GM18867 (cell line): ENCODE results near the gene ABHD17A.

ENCODE experiments used
- ATAC-seq: cut with Tn5 transposase; IDR thresholded peaks from one replicate; pipeline ENCODE4 v1.9.1; 2021; ENCODE audit warnings: mild to moderate bottlenecking, moderate library complexity; ENCODE audit not compliant: unreplicated experiment

The ABHD17A gene

DNA sequence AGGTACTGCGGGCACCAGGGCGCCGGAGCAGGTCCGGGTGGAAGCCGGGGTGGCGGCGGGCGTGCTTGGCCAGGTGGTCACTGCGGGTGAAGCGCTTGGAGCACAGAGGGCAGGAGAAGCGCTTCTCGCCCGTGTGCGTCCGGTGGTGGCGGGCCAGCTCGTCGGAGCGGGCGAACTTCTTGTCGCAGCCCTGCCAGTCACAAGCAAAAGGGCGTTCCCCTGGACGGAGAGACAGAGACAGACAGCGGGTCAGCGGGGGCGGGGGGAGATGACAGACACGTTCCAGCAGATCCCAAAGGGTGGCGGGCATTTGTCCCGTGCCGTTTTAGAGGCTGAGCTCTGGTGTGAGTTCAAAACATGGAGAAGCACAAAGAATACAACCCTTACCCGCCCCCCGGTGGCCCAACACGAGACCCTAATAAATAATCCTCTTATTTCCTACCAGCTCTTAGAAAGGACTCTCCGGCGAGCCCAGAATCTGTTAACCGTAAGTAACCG is 30.7 kb downstream of the ABHD17A start:
- ATAC-seq = no peak

DNA sequence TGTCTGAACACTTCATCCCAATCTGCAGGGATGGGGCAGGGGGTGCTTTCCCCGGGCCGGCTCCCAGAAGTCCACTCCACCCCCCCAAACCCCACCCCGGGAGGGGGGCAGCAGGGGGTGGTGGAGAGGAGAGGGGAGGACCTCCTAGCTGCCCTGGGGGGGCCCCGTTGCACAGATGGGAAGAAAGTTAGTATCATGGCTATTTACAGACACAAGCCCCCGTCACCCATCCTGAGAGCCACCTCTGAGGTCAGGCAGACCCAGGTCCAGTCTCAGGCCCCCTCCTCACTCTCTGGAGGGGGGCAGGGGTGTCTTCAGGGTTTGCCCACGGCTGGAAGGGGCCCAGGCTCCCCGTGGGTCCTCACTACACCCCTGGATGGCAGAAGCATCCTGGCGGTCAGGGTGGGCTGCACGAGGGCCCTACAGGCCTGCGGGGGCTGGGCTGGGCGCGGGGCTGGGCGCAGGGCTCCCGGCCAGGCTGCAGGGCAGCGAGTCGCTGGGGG is 31.2 kb downstream of the ABHD17A start:
- no peak for ATAC-seq

DNA sequence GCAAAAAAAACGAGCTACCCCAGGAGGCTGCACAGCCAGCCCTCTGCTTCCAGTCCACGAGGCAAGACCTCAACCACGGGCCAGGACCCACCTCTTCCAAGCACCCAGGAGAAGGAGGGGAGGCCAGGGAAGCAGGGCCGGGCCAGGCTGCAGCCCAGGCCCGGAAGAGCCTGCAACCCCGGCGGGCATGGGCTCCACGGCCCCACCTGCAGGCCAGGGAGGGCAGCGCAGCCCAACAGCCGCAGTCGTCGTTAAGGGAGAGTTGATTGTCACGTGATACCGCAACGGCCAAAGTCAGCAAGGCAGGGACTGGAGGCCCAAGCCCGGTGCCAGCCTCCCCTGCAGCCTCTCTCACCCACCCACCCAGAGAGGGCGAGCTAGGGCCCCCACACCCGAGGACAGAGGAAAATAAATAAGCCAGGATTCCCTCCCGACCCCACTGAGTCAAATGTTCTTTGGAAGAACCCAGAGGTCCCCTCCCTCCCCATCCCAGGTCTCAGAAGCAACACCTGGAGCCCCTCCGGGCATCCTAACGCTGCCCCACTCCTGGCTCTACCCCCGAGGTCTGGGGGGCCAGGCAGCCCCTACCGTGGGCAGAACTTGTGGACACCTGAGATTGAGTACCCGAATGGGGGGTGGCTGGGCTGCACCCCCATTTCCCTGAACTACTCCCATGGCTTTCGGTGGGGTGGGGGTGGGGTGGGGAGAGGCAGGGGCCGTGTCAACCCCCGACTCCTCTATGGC is 31.8 kb downstream of the ABHD17A start:
- no peak for ATAC-seq

DNA sequence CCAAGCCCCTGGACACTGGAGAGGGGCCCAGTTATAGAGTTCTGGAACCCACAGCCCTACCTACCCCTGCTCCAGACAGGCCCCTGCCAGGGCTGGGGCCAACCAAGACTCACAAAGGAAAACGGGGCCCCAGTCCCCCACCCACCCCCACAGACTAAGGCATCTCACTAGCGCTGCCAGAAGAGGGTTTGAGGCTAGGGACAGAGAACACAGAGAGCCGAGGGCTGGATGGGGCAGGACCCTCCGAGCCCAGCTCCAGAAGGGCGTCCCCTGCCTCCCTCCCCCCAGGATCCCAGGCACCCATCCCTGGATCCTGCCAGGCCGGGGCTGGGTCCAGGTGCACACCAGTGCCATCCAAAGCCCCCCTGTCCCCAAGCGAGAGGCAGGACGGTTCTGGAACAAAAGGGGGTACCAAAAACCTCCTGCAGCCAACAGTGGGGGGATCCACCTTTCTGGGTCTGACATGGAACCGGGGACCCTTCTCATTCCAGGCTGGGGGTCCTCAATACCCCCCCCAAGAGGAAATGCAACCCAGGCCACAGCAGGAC is 32.6 kb downstream of the ABHD17A start:
- no peak for ATAC-seq

DNA sequence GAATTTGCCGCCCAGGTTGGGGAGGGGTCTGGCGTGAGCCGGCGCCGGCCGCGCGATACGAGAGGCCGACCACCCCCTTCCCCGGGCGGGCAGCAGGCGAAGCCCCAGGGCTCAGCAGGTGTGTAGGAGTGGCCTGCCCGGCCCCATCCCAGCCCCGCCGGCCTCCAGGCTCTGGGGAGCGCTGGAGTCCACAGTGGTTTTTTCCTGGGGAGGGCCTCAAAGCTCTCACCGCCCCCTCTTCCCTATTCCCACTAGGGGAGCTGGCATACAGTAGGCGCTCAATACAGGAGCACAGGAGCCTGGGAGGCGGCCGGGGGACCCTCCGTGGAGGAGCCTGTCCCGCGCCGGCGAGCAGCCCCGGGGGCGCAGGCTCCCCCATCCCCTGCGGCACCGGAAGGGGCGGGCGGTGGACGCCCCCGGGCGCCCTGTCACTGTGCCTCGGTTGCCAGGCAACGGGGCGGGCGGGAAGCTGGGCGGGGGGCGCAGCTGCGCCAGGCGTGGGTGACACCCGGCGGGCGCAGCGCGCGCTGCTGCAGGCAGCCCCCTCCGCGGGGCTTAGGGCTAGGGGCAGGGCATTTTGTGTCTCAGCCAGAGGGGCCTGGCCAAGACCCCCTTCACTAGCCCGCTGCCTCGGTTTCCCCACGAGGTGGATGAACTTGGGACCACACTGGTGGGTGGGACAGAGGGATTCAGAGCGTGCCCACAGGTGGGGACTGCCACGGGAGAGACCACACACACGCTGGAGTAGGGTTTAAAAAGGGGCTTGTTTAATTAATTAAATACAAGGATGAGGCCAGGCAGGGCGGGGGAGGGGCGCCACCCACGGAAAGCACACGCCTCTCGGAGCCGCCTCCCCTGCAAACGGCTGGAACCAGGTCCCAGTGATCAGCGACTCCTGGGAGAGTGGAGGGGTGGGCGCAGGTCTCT is 33.4 kb downstream of the ABHD17A start:
- no peak for ATAC-seq

DNA sequence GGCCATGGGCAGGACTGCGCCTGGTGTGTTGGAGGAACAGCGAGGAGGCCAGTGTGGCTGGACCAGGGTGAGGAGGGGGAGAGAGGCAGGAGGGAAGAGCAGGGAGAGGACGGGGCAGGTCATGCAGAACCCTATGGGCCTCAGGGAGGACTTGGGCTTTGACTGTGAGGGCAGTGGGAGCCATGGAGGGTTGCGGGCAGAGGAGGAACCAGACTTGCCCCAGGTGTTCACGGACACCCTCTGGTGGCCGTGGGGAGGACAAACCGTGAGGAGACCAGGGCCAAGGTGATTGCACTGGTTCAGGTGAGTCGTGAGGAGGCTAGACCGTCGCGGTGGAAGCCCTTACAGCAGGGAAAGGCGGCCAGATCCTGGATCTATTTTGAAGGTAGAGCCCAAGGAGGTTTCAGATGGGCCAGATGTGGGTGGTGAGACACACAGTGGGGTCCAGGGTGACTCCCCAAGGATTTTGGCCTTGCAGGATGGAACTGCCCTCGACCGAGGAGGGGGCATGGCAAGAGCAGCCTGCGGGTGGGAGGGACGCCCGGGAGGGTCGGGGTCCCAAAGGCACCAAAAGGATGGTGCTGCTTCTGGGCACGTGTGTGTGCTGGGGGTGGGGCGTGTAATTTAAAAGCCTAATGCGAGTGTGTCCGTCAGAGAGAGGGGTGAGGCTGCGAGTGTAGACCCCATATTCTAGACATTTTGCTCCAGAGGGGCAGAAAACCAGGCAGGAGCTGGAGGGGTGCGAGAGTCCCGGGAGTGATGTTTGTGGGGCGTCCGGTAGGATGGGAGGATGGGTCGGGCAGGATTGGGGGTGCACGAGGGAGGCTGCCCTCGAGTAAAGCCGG is 34.3 kb downstream of the ABHD17A start:
- ATAC-seq = no peak

DNA sequence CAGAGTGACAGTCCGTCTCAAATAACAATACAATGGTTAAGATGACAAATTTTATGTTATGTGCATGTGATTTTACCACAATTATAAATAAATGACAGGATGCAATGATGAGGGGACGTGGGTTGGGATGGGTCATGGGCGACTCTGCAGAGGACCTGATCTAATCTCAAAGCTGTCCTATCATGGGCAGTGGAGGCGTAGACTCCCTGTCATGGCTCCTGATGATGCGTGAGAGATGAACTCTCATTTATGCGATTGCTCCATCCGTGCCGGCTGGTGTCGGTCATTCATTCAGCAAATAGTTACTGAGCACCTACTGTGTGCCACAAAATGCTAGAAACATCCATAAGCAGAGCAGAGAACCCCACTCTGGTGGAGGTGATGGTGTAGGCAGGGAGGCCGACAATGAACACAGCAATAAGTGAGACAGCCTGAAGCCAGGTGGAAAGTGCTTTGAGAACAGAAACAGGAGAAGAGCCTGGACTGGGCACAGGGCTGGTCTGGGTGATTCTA is 35.4 kb downstream of the ABHD17A start:
- no peak for ATAC-seq

DNA sequence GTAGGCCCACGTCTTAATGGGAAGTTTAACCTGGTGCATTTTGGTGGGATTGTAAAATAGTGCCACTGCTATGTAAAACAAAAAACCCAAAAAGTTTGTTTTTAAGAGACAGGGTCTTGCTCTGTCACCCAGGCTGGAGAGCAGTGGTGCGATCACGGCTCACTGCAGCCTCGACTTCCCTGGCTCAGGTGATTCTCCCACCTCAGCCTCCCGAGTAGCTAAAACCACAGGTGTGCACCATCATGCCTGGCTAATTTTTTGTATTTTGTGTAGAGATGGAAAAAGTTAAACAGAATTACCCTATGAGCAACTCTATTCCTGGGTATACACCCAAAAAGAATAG is 36.2 kb downstream of the ABHD17A start:
- ATAC-seq = no peak

DNA sequence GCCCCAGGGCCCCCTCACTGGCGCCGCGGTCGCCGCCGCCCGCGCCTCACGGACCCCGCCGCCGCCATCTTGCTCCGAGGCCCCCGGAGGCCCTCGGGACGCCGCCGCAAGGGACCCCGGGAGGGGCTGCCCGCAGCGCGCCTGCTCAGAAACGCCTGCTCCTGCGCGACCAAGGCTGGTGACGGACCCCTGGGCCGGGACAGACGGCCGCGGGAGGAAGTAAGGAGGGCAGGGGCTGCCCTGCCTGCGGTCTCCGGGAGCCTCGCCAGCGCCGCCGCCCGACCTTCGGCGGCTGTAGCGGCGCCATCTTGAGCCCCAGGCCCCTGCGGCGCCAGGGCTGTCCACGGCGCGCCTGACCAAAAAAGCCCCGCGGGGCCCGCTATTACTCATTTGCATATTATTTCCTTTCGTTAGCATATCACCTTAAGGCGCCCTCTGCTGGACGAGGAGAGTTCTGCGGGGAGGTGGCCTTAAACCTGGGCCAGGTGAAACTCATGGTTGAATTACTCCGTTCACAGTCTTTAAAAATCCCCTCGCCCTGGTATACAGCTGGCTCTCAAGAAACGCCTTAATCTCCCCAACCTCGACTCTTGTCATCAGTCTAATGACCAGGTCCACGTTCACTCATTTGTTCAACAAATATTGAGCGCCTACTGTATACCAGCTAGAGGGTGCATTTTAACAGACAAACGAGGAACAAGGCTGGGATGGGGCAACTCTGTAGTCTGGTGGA is 36.7 kb downstream of the ABHD17A start, which contains the start of gene REXO1:
REXO1 (minus strand) TSS at position 85 of the 733 bp plus-strand sequence. CDS start 125 bp downstream, outside the sequence.
- ATAC-seq = peak; percentile 63

DNA sequence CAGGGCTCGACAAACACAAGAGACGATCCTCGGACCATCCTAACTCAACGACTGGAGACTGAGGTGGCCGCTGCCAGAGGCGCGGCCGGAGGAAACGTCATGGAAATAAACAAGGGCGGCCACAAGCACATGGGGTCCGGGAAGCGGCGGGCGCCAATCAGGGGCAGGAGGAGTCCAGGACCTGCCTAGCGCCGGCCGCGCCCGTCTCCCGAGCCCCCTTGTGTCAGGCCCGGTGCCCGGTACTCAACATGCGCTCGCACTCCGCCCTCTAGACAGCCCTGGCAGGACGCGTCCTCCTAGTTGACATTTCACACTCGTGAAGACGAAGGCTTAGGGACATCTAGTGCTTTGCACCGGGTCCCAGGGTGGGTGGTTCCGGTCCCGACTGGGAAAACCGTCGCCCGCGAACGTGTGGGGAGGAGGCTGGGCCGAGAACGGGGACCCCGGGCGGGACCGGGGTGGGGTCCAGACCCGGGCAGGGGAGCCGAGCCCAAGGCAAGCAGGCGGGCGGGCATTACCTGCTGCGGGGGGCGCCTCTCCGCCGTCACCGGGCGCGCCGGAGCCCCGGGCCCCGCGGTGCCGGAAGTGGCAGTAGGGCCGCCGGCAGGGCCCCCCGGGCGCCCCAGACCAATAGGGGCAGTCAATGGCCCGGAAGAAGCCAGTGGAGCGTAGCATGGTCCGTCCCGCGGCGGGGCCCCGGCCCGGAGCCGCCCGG is 37.5 kb downstream of the ABHD17A start:
- peak; percentile 10 for ATAC-seq

DNA sequence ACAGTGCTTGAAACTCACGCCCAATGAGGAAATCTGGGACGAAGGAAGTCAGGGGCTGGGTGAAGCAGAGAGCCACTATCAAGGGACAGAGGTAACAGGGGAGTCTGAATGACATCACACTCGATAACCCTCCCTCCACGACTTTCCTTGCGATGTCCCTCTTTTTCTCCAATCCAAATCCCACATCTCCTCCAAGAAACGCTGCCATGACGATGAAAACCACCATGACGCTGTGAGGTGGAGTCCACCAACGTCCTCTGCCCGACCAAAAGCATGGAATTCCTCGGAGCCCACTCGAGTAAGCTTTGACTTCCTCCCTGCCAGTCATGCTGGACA is 38.0 kb downstream of the ABHD17A start:
- ATAC-seq = no peak

DNA sequence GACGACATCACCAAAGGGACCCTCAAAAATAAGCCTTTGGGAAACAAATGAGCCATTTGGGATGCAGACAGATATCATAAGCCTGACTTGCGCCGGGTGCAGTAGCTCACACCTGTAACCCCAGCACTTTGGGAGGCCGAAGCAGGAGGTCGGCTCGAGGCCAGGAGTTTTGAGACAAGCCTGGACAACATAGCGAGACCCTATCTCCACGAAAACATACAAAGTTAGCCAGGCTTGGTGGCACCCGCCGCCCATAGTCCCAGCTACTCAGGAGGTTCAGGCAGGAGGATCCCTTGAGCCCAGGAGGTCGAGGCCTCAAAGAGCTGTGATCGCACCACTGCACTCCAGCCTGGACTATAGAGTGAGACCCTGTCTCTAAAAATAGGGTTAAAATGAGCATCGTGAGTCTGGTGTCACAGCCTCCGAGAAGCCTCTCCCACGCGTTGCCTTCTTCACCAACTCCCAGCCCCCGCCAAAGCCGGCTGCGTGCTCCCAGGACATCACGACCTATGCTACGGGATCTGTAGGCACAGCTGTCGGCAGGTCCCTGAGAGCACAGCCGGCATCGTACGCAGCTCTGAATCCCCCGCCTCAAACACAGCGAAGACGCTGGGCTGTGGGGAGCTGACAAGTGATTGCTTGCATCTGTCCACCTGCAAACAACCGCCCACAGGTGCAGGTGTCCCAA is 38.6 kb downstream of the ABHD17A start:
- no peak for ATAC-seq

DNA sequence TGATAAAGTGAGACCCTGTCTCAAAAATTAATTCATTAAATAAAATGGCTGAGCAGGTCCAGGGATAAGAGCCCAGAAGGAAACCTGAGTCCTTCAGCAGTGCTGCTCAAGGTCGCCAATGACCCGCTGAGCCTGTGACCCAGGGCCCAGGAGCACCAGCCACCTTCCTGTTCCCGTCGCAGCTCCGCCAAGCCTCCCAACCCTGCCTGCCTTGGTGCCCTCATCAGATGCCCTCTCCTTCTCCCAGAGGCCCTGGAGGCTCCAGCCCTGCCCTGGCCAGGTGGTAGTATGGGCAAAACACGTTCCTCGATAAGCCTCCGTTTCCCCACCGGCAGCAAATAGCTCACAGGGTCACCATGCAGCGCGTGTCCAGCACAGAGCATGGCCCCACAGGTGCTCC is 39.7 kb downstream of the ABHD17A start:
- no peak for ATAC-seq

DNA sequence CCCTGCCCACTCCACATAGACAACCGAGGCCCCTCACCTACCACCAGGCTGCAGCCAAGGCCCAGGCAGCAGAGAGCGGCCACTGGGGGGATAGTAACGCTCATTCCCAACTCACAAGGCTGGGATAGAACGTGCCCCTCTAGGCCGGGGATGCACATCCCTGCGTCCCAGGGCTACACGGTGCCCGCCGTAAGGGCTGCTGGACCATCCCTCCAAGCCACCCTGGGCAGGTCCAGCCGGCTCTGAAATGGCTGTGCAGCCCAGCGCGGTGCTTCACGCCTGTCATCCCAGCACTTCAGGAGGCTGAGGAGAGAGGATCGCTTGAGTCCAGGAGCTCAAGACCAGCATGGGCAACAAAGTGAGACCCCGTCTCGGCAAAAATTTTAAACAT is 40.2 kb downstream of the ABHD17A start:
- ATAC-seq = no peak

DNA sequence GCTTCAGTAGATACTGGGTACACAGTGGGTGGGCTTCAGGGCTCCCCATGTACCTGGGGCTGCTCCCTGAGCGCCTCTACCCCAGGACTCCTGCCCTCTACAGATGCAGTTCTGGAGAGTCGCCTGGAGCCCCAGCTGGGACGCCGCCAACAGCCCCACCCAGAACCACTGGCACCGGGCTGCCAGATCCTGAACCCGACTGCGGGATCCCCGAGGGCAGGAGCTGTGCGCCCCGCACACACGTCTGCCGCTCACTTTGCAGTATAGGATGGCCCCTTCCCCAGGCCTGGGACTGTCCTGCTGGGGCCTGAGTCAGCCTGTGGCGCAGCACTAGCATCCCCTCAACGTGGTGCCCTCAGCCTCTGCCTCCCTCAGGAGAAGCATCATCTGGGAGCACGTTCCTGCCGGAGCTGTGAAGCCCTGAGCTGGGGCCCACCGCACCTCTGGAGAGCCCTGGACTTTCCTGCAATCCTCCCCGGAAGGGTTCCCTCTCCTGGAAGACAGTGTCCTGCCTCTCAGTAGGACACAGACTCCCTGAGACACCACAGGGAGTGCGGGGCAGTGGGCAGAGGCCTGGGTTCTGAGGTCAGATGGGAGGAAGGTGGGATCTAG is 40.7 kb downstream of the ABHD17A start:
- ATAC-seq = no peak

DNA sequence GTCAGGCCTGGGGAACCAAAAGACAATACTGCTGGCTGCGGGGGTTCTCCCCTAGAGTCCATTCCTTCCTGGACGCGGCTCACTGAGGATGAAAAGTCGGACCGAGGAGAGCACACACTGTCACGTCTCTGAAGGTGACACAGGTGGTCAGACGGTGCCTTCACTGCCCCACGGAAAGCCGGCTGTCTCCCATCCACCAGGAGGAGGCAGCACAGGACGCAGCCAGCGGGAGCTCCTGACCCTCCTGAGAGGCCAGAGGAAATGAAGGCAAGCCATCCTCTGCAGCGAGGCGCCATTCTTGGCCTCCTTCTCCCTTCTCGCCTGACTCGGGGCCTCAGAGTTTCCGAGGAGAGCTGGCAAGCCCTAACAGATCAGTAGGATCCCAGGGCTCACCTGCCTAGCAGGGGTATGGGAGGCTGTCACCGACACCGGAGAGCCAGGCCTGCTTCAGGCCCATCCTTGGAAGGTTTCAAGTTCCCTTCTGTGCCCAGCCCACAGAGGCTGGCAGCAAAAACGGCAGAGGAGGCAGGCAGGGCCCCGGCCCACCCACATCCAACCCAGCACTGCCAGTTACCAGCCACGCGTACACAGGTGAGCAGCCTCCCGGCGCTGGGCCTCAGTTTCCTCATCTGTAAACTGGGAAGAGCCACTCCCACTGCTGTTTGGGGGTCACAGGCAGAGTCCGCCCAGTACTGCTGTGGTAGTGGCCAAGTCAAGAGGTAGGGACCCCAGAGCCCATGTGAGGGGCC is 41.5 kb downstream of the ABHD17A start:
- no peak for ATAC-seq

DNA sequence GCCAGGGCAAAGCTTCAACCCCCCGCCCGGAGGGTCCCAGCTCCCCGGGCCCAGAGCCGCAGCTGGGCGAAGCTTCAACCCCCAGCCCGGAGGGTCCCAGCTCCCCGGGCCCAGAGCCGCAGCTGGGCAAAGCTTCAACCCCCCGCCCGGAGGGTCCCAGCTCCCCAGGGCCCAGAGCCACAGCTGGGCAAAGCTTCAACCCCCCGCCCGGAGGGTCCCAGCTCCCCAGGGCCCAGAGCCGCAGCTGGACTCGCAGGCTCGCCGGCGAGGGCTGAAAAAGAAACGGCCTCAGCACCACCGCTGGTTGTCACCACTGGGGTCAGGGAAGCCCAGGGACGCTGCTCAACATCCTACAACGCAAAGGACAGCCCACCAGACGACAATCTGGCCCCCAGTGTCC is 42.2 kb downstream of the ABHD17A start:
- ATAC-seq = no peak
